Stomach (tissue), 4 donors: ENCODE results near the gene C1orf198.

Source experiments
- EP300 ChIP-seq: sonication (generic); formaldehyde crosslinking; IDR thresholded peaks from one replicate; pipeline ENCODE4 v1.6.1; 2017; ENCODE audit warnings: antibody characterized with exemption
- POLR2A ChIP-seq, 4 donors: fragments of 450-650 bp; IDR thresholded peaks; one replicate each; pipeline ENCODE4 v1.6.1; 2016; ENCODE audit warnings: antibody characterized with exemption in 4 of 4, control low read depth in 2 of 4, mild to moderate bottlenecking in 1 of 4, moderate library complexity in 1 of 4
- POLR2AphosphoS5 ChIP-seq, 3 donors: sonication (generic); formaldehyde crosslinking; IDR thresholded peaks; one replicate each; pipeline ENCODE4 v1.6.1; 2016; ENCODE audit warnings: antibody characterized with exemption in 3 of 3
- TF ChIP-seq, protein P1 (sequence below), 7 experiments: fragments of 450-650 bp in 4 of 7; fragments of 200-600 bp in 3 of 7; sonication (generic) in 3 of 7; IDR thresholded peaks; one replicate each; pipeline ENCODE4 v1.5.1; 2016 to 2019; ENCODE audit warnings: antibody characterized with exemption in 7 of 7, control low read depth in 2 of 7, mild to moderate bottlenecking in 1 of 7

DNA sequence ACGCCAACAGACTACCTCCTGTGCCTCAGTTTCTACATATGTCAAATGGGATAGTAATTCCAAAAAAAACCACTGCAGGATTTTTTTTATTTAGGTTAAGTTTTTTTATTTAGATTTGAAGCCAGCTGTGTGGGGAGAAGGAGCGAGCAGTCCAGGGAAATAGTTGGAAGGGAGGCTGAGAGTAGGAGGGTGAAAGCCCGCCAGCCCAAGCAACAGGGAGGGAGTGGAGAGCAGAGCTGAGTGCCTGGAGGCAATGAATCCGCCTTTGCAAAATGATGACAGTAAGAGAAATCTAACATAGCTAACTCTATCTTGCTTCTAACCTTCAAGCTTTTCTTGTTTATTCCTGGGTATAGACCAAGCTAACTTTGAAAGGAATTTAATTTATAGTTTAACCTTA is 15.6 kb upstream of the C1orf198 start:
- TF ChIP-seq, protein P1, sequence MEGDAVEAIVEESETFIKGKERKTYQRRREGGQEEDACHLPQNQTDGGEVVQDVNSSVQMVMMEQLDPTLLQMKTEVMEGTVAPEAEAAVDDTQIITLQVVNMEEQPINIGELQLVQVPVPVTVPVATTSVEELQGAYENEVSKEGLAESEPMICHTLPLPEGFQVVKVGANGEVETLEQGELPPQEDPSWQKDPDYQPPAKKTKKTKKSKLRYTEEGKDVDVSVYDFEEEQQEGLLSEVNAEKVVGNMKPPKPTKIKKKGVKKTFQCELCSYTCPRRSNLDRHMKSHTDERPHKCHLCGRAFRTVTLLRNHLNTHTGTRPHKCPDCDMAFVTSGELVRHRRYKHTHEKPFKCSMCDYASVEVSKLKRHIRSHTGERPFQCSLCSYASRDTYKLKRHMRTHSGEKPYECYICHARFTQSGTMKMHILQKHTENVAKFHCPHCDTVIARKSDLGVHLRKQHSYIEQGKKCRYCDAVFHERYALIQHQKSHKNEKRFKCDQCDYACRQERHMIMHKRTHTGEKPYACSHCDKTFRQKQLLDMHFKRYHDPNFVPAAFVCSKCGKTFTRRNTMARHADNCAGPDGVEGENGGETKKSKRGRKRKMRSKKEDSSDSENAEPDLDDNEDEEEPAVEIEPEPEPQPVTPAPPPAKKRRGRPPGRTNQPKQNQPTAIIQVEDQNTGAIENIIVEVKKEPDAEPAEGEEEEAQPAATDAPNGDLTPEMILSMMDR (IDR thresholded peaks at IDR 0.05): no peak
- TF ChIP-seq POLR2A (IDR thresholded peaks at IDR 0.05) (no peak), POLR2AphosphoS5 (IDR thresholded peaks at IDR 0.05) (no peak), EP300 (no peak)
